Kidney epithelial cell (primary cell): ENCODE measurements around the gene LSP1. TPM values are rescaled to one million over a fixed set of nuclear protein-coding genes. Genes with fewer than 3 reads are reported as not detected.

ENCODE experiments used
- DNase-seq: peaks from one replicate; pipeline ENCODE4 v3.0.0-alpha.2; 2010; ENCODE audit warnings: low read depth
- H3K27me3 ChIP-seq: 2 replicates; pipeline ENCODE4 v1.6.0; 2011; ENCODE audit warnings: low read length; ENCODE audit not compliant: control insufficient read depth, insufficient read depth
- H3K36me3 ChIP-seq: 2 replicates; pipeline ENCODE4 v1.5.1; 2011; ENCODE audit warnings: low read length; ENCODE audit not compliant: control insufficient read depth, insufficient read depth
- H3K4me3 ChIP-seq: 2 replicates; pipeline ENCODE4 v1.5.1; 2011; ENCODE audit warnings: low read depth, mild to moderate bottlenecking, control low read depth, low read length
- total RNA-seq: library from RNA; depleted of rRNA; stranded (reverse); fragments of >200 nt; gene quantifications from 2 replicates; pipeline ENCODE4 v1.2.3, GENCODE V29; 2015
- TF ChIP-seq, protein P1 (sequence below): IDR thresholded peaks from 2 replicates; pipeline ENCODE4 v1.5.1; 2011; ENCODE audit warnings: mild to moderate bottlenecking, moderate library complexity, low read length, control low read depth, inconsistent platforms; ENCODE audit not compliant: insufficient read depth, poor library complexity, severe bottlenecking

Gene LSP1
- total RNA-seq, 1 donor from 2014 or later, result not detected

DNA sequence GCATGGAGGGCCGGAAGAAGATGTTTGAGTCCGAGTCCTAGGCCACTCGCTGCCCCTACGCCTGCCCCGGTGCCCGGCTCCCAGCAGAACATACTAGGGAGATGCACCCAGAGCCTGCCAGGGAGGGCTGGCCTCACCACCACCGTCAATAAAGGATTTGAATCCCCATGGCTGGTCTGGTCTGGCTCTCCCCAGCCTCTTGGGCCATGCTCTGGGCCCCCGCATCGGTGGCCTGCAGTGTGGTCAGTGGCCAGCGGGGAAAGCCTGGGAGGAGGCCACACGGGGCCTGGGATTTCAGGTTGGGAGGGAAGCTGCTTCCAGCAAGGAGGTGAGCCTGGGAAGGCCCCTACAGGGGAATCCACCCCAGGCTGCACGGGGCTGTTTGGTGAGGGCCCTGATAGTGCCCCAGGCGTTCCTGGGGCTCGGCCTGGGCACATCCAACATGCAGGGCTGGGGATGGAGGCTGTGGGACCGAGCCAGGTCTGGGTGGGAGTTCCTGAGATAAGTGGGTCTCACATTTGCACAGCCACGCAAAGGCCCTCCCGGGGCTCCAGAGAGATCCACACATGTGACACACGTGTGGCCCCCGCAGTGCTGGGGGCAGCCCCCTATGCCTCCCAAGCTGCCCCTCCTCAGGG lies 11.3 kb upstream of the LSP1 start:
- Histone ChIP-seq H3K4me3 (no peak overlapping the region), H3K36me3 (no peaks in the 10 kb centered on the region), H3K27me3 (peaks cover 21% of the 10 kb centered on the region)
- DNase-seq, result no peak
- TF ChIP-seq, protein P1, sequence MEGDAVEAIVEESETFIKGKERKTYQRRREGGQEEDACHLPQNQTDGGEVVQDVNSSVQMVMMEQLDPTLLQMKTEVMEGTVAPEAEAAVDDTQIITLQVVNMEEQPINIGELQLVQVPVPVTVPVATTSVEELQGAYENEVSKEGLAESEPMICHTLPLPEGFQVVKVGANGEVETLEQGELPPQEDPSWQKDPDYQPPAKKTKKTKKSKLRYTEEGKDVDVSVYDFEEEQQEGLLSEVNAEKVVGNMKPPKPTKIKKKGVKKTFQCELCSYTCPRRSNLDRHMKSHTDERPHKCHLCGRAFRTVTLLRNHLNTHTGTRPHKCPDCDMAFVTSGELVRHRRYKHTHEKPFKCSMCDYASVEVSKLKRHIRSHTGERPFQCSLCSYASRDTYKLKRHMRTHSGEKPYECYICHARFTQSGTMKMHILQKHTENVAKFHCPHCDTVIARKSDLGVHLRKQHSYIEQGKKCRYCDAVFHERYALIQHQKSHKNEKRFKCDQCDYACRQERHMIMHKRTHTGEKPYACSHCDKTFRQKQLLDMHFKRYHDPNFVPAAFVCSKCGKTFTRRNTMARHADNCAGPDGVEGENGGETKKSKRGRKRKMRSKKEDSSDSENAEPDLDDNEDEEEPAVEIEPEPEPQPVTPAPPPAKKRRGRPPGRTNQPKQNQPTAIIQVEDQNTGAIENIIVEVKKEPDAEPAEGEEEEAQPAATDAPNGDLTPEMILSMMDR, result no peak

DNA sequence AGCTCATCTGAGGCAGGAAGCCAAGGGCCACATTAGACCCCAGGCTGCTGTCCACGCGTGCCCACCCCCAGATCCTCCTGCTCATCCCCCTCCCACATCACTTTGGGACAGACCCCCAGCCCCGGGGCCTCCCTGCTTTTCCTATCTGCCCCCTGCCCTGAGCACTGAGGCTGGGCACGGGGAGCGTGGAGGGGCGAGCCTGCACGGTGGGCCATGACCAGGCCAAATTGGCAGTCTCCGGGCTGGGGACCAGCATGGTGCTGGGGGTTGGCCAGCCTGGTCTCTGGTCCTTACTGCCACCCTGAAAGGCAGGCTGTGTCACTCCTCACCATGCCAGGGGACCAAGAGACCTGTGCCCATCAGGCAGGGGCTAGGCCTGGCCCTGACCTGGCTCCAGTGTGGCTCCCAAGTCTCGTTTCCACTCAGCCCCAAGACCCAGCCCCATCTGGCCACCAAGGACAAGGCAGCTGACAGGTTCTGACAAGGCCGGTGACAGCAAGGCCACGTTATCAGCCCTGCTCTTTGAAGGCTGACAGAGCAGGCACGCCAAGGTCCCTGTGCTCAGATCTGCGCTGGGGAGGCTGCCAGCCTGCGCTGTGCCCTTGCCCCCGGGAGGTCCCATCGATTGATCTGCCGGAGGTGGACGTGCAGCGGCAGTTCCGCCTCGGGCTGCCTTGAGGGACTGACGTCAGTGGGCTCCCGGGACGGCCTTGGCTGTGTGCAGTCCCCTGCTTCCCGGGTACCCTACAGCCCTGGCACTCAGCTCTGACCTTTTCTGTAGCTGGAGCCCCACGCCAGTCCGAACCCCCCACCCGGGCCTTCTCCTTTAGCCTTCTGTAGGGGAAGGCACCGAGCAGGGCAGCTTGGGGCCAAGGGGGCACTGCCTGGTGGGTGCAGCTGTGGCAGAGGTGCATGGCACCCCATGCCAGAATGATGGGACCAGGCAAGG lies 10.5 kb upstream of the LSP1 start:
- DNase-seq, result no peak
- H3K27me3 ChIP-seq, result peaks cover 21% of the 10 kb centered on the region
- H3K4me3 ChIP-seq, result no peak overlapping the region
- H3K36me3 ChIP-seq, result no peaks in the 10 kb centered on the region
- TF ChIP-seq, protein P1, result no peak

DNA sequence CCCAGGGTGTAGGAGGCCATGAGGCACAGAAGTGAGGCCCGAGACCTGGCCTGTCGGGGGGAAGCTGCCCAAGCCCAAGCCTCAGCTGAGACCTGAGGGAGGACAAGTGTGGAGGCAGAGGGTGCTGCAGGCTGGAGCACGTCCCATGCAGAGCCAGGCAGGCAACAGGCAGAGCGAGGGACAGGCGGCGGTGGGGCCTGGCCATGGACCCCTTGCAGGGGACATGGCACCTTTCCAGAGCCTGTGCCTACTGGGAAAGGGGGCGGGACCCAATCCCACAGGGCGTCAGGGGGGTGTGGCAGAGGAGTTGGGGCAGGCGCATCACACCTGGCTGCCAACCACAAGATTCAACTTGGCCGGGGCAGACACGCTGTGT lies 9.8 kb upstream of the LSP1 start:
- Histone ChIP-seq H3K27me3 (peaks cover 21% of the 10 kb centered on the region), H3K4me3 (no peak overlapping the region), H3K36me3 (no peaks in the 10 kb centered on the region)
- no peak for DNase-seq
- TF ChIP-seq, protein P1, result no peak

DNA sequence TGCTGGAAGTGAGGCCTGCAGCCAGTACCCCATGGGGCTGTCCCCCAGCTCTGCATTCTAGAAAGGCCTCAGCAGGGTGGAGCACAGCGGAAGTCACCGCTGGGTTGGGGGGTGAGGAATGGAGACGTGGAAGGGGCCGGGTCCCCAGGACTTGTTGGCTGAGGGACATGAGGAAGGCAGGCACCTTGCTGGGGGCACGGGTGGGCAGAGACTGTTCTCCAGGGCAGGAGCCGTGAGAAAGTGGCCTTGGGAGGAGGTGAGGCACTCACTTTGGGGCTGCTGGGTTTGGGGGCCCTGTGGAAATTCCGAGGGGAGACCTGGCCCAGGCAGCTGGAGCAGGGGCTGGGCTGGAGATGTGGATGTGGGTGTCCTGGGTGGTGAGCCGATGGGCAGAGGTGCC lies 9.1 kb upstream of the LSP1 start:
- TF ChIP-seq, protein P1, result no peak
- no peak for DNase-seq

DNA sequence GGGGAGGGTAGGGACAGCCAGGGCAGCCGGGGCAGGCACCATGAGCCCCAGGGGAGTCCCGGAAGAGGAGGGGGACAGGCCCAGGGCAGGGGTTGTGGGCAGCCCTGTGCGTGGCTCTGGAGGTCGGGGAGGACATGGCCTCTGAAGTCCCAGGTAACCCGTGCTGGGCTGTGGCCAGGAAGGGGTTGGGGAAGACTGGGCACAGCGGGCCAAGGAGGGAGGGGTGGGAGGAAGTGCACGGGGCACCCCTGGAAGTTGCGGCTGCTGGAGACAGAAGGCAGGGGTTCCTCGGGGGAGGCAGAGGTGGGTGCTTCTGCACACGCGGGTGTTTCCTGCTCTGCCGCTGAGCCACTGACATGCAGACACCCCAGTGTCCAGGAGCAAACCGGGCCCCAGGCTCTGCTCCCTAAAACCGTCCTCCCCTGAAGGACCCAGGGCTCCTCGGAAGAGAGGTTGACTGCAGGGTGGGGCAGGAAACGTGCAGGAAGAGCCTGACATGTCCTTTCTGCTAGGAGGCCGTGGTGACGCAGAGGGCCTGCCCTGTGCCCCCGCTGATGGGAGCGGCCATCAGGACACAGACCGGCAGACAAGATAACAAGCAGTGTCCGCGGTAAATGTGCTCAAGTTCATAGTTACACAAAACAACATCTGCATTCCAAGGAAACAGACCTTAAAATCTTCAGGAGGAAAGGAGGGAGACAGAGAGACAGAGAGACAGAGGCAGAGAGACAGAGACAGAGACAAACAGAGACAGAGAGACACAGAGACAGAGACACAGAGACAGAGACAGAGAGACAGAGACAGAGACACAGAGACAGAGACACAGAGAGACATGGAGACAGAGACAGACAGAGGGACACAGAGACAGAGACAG lies 8.4 kb upstream of the LSP1 start:
- Histone ChIP-seq H3K36me3 (no peaks in the 10 kb centered on the region), H3K27me3 (peaks cover 21% of the 10 kb centered on the region), H3K4me3 (no peak overlapping the region)
- TF ChIP-seq, protein P1, result no peak
- DNase-seq, result no peak

More for the DNA sequence above, 9.1 kb upstream of the LSP1 start:
- H3K27me3 ChIP-seq, result peaks cover 21% of the 10 kb centered on the region
- no peaks in the 10 kb centered on the region for H3K36me3 ChIP-seq
- no peak overlapping the region for H3K4me3 ChIP-seq
